ENCODE measurements around the gene TCF4. TPM values are rescaled to one million over a fixed set of nuclear protein-coding genes. Genes with fewer than 3 reads are reported as not detected.

Gene TCF4
- total and polyA plus RNA-seq, 2 of the 13 experiments (the other 11 are each of a cell fraction or from before 2014, with no cell fraction given) = not detected

GRCh38 chr18:55265984-55266383 is 322.0 kb downstream of the TCF4 start:
- POLR2A ChIA-PET = no interaction called here

More at GRCh38 chr18:55265984-55266383, 322.0 kb downstream of the TCF4 start:
- Histone ChIP-seq H3K4me1 (ENCODE audit: insufficient read depth, low read length) (no peaks in the 10 kb centered on the region), H4K20me1 (ENCODE audit: insufficient read depth, low read length) (no peaks in the 10 kb centered on the region), H3K9ac (ENCODE audit: insufficient read depth, low read depth, low read length) (no peak overlapping the region), H3K4me3 (replicated peaks in 1 of 3; ENCODE audit: insufficient read depth in 1 of 3, low read depth in 2 of 3, low read length in 3 of 3) (no peak overlapping the region), H2AFZ (ENCODE audit: low read length) (no peak overlapping the region), H3K27me3 (ENCODE audit: control insufficient read depth in 1 of 2, insufficient read depth in 2 of 2, low read length in 2 of 2) (no peaks in the 10 kb centered on the region), H3K4me2 (ENCODE audit: low read depth, low read length) (no peak overlapping the region), H3K79me2 (ENCODE audit: insufficient read depth, low read length) (no peaks in the 10 kb centered on the region), H3K36me3 (replicated peaks in 1 of 2; ENCODE audit: control insufficient read depth in 1 of 2, insufficient read depth in 2 of 2, low read length in 2 of 2) (no peaks in the 10 kb centered on the region), H3K9me3 (ENCODE audit: low read length) (no peaks in the 10 kb centered on the region), H3K27ac (ENCODE audit: extremely low read length, insufficient read depth, low read length) (no peak overlapping the region)
- no TSS peak for BruUV-seq (replicated peaks)
- WGBS (ENCODE audit: low lambda C conversion rate) = 60% methylated on average over 3 of the region's 3 CpGs
- DNase-seq (ENCODE audit: low spot score) (no peak), FAIRE-seq (no peak), ATAC-seq (no peak)
- intact Hi-C loops (cut with micrococcal nuclease; ENCODE audit: unreplicated experiment) = no loop called here
- CTCF ChIA-PET (ENCODE audit: low intra/inter-chr PET ratio, low total read pairs) = no interaction called here
- TF ChIP-seq ZNF660 (CRISPR knock-in tag; IDR thresholded peaks at IDR 0.05; ENCODE audit: borderline replicate concordance, low read depth) (no peak), ZBTB39 (CRISPR knock-in tag; IDR thresholded peaks at IDR 0.05) (no peak), REL (CRISPR knock-in tag; conservative IDR thresholded peaks at IDR 0.05) (no peak), SSRP1 (CRISPR knock-in tag; IDR thresholded peaks at IDR 0.05) (no peak), SRSF1 (optimal IDR thresholded peaks at IDR 0.05; ENCODE audit: low read depth, low read length) (no peak), ZNF468 (CRISPR knock-in tag; IDR thresholded peaks at IDR 0.05) (no peak), SNAPC4 (CRISPR knock-in tag; IDR thresholded peaks at IDR 0.05) (no peak), ZNF709 (CRISPR knock-in tag; IDR thresholded peaks at IDR 0.05) (no peak), RAD51 (IDR thresholded peaks at IDR 0.05; ENCODE audit: borderline replicate concordance) (no peak), SOX6 (IDR thresholded peaks at IDR 0.05) (no peak), SOX6 (CRISPR knock-in tag; IDR thresholded peaks at IDR 0.05) (no peak)
- in situ Hi-C loops (cut with HindIII; ENCODE audit: extremely low pct_ligation_motif_present, low pct_unique_long_range_greater_than_20kb) = no loop called here

All from HepG2 (cell line).